Inflammatory macrophage (primary cell): ENCODE data around the gene RRAGC.

Source experiments
- DNase-seq, 2 donors: peaks; one replicate each; pipeline ENCODE4 v3.0.0-alpha.2; 2020 to 2022
- total RNA-seq, 18 experiments: gene quantifications; one replicate each; lab custom pipeline; 2026; ENCODE audit warnings: mixed read lengths in 6 of 18, inconsistent platforms in 2 of 18; lab: John Stamatoyannopoulos, UW

The RRAGC gene
- total RNA-seq: 23.7 to 47.2 (median 36.4) reads per million in 18 experiments

DNA sequence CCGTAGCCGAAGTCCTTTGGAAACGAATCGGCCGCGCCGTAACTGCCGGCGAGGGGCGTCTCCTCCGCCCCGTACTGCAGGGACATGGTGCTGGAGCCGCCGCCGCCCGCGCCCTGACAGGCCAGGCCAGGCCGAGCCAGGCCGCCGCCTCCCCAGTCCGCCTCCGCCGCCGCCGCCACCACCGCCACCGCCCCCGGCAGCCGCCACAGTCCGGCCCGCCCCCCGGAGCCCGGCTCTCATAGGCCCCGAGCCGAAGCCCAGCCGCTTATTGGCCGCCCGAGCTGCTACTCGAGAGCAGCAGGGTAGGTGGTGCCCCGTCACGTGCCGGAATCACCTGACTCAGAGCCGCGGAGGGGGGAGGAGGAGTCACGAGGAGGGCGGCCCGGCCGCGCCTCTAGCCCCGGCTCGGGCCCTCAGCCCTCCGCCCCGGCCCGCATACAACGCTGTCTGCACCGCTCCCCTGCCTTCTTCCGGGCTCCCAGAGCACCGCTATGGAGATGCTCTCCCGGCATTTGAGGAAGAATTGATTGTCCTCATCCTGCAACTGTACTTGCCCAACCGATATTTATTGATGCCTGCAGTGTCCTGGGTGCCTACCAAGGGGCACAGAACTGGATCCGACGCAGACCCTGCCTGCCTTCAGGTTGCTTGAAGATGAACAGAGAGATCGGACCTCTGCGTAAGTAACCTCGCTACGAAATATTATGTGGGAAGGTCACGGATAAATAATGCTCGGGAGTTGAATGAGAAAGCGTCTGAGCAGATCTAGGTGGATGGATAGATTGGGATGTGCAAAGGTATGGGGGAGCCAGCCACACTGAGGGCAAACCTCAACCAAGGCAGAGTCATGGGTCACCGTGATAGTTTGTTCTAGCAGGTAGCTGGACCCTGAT, at the start of gene RRAGC:
Gene RRAGC (minus strand): TSS at position 212 of the 893 bp plus-strand sequence. CDS start 126 bp downstream, at position 86.
- DNase-seq: peak; percentile 98 to 99

DNA sequence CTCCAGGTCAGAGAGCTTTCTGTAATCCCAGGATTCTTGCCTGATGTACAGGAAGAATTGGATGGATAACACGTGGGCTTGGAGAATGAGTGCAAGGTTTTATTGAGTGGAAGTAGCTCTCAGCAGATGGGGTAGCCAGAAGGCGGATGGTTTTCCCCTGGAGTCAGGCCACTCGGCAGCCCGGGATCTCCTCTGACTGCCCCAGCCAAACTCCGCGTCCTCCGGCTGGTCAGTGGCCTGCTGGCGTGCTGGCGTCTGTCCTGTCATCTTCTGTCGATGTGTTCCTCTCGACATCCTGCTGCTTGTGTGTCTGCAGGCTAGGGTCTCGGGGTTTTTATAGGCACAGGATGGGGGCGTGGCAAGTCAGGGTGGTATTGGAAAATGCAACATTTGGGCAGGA, 49.2 kb upstream of the RRAGC start:
- no peak for DNase-seq

DNA sequence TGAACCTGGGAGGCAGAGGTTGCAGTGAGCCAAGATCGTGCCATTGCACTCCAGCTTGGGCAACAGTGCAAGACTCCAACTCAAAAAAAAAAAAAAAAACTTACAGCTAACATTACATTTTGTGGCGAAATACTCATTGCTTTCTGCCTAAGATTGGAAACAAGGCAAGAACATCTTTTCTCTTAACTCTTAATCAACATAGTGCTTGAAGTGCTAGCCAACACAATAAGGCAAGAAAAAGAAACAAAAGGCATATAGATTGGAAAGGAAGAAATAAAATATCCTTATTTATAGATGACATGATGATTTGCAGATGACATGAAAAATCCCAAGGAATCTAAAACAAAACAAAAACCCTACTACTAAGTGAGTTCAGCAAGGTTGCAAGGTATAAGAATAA, 46.4 kb upstream of the RRAGC start:
- no peak for DNase-seq

DNA sequence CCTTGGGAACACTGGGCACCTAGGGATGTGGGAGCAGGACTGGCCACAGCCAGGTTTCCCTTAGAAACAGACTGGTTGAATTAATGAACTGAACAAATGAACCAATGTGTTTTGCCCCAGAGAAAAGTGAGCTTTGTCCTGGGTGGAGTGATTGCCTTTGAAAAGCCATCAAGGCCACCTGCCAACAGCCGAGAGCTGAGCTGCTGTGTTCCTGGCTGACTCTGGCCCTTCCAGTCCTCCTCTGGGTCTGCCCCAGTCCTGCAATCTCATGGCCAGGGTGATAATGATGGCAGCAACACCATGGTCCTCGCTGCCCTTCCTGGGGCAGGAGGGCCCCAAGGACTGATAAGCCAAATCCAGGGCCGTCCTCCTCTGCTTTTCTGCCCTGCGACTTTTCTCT, 40.0 kb upstream of the RRAGC start:
- no peak for DNase-seq

GRCh38 chr1:38898653-38899230, 39.2 kb upstream of the RRAGC start:
- no peak for DNase-seq

- DNase-seq: no peak
Observed at GRCh38 chr1:38896169-38896568, 36.6 kb upstream of the RRAGC start.

DNA sequence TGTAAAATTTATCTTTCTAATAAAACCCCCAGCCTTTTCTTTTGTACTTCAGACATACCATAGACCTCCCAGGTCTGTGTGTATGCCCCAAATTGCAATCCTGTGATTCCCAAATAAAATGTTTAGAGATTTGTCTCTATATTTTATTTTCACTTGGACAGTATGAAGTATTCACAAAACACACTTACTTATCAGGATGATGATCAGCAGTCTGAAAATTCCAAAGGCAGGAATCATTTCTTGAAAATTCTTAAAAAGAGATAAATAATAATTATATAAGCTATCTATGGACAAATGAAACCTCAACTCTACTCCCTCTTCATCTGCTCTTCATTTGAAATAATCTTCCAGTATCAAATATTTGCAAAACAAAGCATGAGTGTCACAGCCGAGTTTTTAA, 33.4 kb upstream of the RRAGC start:
- no peak for DNase-seq

- no peak for DNase-seq
Observed at GRCh38 chr1:38891753-38892152, 32.2 kb upstream of the RRAGC start.

DNA sequence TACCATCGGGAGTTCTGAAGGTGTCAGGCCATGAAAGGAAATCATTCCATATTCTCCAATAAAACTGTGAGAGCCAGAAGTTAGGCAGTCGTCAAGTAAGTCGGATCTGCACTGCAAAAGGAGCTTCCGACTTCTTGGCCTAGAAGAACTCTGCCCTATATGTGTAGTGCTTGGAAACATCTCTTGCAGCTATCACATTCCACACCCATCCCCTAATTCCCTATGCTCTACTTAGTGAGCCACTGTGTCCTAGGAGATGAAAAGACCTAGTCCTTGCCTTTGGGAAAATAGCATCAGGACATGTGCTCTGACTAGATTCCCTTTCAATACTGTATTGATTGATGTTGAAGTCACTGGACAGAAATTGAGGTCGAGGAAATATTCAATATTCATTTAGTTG, 30.0 kb upstream of the RRAGC start:
- DNase-seq: no peak

DNA sequence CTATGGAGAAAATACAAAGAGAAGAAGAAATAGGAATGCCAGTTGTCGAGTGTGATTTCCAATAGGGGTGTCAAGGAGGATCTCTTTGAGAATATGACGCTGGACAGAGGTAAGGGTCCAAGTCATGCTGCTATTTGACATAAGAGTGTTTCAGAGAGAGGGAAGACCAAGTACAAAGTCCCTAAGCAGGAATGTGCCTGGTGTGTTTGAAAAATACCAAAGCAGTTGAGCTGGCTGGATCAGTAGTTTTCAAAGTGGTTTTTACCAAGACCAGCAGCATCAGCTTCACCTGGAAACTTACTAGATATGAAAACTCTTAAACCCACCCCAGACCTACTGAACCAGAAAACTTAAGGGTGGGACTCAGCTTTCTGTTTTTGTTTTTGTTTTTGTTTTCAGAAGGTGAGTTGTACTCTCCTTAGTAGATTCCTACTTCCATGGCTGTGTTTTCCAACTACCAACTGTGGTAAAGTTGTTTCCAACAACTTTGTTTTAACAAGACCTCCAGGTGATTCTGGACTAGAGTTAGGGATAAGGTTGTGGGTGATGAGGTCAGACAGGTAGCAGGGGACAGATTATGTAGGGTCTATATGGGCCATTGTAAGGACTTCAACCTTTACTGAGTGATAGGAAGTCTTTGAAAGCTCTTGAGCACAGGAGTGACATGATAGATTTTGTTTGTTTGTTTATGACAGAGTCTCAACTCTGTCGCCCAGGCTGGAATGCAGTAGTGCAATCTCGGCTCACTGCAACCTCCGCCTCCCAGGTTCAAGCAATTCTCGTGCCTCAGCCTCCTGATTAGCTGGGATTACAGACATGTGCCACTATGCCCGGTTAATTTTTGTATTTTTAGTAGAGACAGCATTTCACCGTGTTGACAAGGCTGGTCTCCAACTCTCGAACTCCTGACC, 29.1 kb upstream of the RRAGC start:
- no peak for DNase-seq

- no peak for DNase-seq
Observed at GRCh38 chr1:38885092-38885491, 25.5 kb upstream of the RRAGC start.

DNA sequence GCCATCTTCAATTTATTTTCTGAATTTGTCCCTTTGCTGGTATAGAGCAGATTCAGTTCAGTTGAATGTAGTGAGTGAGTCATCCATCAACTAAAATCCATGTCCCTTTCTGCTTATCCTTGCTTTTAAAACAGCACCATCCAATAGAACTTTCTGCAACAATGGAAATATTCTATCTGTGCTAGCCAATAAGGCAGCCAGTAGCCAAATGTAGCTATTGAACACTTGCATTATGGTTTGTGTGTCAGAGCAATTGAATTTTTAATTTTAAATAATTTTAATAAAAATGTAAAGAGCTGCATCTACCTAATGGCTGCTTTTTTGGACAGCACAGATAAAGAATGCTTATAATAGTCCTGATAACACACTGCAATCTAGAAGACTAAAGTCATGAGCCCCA, 21.9 kb upstream of the RRAGC start, which contains the start of gene GJA9:
Gene GJA9 (minus strand): TSS at position 101 of the 400 bp plus-strand sequence. CDS start 5,489 bp downstream, outside the sequence.
- no peak for DNase-seq

- no peak for DNase-seq
Observed at GRCh38 chr1:38875811-38876210, 16.2 kb upstream of the RRAGC start.

DNA sequence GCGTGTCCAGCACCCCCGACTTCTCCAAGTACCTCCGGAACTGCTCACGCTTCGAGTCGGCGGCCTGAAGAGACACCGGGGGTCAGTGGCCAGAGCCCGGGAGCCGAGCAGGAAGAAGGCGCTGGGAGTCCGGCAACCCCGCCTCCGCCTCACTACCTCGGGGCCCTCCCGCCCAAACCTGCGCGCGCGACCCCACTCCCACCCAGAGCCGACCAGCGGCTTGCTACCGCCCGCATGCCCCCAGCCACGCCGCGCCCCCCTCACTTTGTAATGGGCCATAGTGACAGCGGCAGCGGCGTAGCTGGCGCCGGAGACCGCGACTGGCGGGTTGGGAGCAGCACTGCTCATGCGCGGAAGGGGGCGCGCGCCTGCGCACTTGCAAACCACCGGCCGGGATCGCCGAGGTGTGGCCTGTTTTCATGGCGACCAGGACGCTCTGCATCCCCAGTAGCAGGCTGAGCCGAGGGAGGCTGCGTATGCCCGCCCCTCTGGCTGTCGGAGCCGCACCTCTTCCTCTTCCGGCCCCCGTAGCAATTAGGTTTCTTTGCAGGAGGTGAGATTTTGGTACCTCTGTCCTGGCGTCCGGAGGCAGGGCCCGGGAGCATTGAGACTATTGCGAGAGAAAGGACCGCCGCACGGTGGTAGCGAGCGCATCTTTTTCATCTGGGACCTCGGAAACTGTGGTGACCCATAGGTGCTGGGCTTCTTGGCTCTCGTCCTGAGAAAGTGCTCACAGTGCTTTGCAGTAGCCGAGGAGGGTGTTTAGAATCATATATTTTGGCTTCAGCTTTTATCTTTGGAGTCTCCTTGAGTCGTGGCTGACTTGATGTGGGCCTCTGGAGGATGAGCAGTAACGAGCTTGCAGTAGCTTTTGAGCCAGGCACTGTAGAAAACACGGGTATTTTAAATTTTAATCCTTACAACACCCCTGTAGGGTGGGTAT, 13.7 kb upstream of the RRAGC start, which contains the start of gene MYCBP:
Gene MYCBP (minus strand): TSS at position 322 of the 943 bp plus-strand sequence. CDS start 43 bp downstream, at position 279.
- peak; percentile 93 to 96 for DNase-seq

DNA sequence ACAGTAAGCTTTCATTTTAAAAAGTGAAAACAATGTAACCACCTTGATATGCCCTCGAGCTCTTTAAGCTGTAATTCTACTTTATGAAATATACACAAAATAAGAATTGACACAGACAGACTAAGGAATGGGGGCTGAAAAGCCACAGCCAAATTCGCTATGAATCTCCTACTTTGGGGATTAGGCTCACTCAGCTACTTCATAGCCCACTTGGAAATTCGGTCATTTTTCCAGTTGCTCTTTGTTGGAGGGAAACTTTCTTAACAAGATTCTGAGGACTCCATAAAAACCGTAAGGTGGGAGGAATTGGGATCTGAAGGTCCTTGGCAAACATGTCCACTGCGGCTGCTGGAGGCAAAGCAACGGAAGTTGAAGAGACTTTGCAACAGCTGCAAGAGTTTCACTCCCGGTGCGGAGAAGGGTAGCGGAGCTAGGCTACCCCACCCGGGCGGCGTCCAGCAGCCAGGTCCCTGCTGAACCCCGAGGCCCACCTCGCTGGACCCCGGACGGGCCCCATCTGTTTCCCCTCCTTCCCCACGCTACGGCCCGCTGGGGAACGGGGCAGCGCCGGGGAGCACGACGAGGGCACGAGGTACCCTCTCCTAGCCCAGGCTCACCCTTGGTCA, 12.9 kb upstream of the RRAGC start:
- DNase-seq: peak; percentile 9 to 21

DNA sequence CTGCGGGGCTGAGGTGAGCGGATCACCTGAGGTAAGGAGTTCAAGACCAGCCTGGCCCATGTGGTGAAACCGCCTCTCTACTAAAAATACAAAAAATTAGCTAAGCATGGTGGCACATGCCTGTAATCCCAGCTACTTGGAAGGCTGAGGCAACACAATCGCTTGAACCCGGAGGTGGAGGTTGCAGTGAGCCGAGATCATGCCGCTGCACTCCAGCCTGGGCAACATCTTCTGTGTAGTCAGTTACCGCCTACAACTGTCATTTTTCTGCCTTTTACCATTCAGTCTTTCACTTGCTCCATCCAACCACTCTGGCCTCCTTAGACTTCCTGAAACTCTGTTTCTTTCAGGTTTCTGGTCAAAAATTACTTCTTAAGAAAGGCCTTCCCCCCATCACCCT, 11.4 kb upstream of the RRAGC start:
- no peak for DNase-seq

GRCh38 chr1:38867208-38867607, 7.6 kb upstream of the RRAGC start:
- no peak for DNase-seq

DNA sequence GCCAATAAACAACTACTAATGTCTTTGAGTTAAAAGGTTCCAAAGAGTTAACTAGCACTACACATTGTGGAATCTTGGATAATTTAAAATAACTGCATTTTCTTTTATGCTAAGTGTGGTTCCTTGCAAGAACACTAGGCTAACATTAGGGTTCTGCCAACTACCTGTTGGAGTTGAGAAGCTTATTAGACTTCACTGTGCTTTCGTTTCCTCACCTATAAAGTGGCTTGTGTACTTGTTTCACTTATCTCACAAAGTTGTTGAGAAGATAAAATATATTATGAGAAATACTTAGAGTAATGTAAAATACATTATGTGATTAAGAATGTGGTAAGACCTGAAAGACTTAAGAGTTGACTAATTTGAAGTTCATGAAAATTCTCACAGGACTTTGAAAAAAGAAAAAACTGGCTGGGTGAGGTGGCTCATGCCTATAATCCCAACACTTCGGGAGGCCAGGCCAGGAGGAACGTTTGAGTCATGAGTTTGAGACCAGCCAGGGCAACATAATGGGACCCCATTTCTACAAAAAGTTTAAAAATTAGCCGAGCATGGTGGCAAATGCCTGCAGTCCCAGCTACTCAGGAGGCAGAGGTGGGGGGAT, 5.6 kb upstream of the RRAGC start:
- DNase-seq: no peak

GRCh38 chr1:38860454-38860795, 853 bp upstream of the RRAGC start:
- no peak for DNase-seq

DNA sequence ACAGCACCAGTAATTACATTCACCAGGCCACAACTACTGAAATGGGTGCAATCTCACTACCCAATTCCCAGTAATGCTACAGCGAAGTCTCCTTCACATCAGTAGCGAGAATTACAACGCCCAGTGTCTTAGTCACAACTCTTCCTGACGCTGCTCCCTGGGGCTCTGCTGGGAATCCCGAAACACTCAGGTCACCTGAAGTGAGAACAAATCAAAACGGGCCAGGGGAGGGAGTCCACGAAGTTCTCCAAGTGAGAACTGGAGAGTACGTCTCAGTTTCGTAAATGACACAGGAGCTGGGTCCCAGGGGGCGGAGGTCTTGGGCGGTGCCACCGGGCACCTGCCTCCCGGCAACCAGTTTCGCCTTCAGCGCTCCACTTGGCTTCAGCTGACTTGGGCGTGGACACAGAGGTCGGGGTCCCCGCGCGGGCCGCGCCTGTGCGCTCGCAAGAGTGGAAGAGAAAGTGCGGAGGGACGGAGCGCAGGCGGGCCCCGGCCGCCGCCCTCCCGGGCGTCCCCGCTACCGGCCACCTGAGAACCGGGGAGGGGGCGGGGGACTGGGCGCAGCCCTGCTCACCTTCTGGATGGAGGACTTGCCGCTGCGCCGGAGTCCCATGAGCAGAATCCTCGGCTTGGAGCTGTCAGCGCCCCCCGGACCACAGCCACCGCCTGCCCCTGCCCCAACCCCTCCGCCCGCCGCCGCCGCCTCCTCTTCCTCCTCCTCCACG, 575 bp downstream of the RRAGC start:
- peak; percentile 29 to 54 for DNase-seq
